Measurements from ENCODE around the gene SUMO4.

The SUMO4 gene

DNA sequence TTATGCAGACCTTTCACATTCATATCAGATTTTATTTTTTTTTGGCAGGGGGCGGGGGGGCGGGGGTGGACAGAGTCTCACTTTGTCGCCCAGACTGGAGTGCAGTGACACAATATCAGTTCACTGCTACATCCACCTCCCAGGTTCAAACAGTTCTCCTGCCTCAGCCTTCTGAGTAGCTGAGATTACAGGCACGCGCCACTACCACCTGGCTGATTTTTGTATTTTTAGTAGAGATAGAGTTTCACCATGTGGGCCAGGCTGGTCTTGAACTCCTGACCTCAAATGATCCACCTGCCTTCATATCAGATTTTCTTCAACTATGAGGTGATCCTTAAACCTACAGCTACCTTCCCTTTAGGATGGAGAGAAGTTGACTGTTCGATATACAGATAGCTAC, 8.0 kb upstream of the SUMO4 start:
- DNase-seq, result no peak

DNA sequence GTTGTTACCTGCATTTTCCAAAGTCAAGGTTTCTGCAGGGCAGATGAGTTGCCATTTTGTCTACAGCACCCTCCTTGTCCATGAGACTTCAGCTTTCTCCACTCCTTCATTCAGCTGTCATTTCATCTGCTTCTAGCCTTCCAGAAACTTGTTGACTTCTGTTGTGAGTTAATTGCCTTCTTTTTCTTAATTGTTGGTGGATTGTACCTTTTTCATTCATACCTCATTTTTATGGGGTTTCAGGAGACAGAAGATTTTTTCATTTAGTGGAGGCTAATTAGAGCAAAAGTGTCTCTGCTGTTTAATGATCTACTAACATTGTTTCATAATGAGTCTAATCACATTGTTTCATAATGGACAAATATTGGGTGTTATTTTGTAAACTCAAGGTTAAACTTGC, 7.5 kb upstream of the SUMO4 start:
- DNase-seq, result no peak

DNA sequence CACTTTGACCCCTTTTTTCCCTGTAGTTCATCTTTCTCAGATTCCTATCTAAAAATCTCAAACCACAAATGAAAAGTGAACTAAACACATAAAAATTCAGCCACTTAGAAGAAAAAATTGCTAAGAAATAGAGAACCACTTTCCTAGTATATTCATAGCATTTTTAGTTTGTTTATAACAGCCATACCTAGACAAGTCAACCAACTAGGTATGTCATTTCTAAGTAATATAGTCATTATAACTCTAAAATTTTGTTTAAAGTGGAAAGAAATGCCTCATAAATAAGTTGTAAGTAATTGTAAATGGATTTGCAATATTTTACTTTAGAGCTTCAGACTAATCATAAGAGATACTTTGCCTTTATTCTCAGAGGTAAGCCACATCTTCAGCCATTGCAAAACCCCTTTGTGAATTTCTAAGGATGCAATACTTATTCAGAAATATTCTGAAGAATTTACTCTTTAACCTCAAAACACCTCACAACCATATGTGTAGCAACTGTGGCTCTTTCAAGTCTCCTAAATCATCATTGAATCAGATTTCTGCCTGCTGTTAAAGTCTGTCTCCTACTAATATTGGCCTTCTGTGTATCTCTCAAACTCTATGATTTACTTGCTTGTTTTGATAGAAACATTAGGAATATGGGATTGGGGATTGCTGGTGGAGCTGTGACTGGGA, 6.9 kb upstream of the SUMO4 start:
- DNase-seq, result no peak

DNA sequence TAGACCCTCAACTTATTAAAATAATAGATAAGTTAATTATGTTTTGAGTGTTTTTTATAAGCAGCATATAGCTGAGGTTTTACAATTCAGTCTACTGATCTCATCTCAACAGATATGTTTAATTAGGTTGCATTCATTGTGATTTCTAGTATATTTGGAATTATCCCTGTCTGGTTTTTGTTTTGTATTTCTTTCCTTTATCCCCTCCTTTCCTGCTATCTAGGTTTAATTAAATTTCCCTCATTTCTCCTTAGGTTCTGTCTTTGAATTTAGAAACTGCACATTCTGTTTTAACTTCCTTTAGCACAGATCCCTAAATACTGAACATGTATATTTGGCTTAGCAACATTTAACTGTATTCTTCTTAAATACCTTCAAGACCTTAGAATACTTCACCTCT, 4.9 kb upstream of the SUMO4 start:
- DNase-seq, result no peak

DNA sequence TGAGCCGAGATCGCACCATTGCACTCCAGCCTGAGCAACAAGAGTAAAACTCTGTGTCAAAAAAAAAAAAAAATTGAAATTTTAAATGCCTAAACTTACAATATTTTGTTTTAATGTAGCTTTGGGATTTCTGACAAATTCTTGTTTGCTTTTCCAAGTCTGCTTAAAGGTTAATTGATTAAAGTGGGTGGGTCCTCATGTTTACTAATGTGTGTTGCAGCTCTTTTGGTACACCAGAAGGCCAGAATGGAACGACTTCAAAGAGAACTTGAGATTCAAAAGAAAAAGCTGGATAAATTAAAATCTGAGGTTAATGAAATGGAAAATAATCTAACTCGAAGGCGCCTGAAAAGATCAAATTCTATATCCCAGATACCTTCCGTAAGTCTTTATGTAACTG, 2.7 kb upstream of the SUMO4 start:
- no peak for DNase-seq

DNA sequence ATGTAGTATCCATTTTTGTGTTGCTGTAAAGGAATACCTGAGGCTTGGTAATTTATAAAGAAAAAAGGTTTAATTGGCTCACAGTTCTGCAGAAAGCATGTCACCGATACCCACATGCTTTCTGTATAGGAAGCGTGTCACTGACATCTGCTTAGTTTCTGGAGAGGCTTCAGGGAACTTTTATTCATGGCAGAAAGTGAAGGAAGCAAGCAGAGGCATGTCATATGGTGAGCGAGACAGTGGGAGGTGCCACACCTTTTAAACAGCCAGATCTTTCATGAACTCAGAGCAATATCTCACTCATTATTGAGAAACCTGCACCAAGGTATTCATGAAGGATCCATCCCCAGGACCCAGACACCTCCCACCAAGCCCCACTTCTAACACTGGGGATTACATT, 3.5 kb downstream of the SUMO4 start:
- no peak for DNase-seq

DNA sequence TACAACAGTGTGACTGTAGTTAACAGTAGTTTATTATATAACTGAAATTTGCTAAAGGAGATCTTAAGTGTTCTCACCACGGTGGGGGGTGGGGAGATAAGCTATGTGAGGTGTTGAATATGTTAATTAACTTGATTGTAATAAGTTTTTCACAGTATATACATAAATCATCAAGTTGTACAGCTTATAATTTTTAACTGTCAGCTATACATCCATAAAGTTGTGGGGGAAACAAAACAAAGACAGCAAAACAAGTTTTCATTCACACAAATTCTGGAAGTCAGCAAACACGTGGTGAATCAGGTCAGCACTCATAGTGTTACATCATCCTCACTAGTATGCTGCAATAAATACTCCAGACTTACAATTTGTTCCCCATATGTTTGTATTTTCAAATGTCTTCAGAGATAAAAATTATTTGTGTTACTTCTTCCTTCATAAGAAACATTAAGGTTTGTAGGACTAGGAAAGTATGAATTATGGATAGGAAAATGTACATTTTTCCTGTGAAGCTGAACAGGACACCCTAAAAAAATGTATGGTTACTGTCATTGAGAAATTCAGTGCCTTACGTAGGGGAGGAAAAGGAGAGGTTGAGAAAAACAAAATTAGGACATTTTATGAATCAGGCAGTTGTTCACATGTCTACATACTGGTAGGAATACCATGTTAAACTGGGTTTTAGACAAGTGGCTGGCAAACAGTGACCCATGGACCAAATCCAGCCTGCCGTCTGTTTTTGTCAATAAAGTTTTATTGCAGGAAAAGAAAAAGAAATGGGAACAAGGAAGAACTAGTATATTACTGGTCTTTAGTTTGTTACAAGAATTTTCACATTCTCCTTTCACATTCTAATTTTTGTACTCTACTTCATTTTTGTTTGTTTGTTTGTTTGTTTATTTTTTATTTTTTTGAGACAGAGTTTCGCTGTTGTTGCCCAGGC, 6.0 kb downstream of the SUMO4 start:
- no peak for DNase-seq

DNA sequence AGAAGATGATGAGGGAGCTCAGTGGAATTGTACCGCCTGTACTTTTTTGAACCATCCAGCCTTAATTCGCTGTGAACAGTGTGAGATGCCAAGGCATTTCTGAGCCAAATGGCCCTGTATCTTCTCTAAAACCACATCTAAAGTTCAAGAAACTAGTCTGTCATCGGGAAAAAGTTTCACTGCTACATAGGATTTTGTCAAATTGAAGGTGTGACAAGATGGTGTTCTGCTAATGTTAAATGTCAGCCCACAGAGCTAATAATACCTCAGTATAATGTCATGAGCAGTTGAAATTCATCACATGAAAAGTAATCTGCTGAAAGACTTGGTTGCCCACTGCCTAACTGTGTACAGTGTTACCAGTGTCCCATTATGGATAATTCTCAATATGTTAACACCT, 9.6 kb downstream of the SUMO4 start:
- no peak for DNase-seq

DNA sequence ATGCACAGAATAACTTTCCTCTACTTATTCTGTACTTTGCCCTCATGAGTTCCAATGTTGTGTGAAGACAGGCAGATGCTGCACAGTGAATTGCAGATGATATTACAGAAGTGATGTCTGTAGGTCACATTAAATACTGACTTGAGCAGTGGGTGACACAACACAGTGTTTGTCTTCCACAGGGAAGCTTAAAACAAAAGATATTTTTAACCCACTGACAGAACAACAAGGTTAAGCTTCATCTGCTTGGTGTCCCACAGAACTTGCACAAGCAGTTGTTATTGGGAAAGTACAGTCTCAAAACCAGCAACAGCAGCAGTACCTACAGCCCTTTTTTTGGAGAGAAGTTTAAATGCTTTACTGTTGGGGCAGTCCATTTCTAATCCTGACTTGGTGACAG, 10.5 kb downstream of the SUMO4 start:
- no peak for DNase-seq

DNA sequence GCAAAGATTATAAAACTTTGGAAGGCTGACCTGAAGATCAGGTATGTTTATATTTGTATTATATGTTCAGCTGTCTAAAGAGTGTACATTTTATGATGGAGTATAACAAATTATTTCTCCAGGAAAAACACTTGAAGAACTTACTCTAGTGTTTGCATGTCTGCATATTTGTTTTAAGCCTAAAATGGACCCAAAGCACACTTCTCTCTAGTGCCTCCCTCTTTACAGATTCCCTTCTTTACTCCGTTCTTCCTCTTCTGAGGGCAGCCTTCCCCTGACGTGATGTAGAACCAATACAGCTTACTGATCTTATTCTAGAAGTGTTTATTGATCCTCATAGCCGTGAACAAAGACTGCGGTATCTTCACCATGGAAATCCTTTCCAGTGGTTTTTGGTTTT, 13.9 kb downstream of the SUMO4 start:
- DNase-seq, result no peak

DNA sequence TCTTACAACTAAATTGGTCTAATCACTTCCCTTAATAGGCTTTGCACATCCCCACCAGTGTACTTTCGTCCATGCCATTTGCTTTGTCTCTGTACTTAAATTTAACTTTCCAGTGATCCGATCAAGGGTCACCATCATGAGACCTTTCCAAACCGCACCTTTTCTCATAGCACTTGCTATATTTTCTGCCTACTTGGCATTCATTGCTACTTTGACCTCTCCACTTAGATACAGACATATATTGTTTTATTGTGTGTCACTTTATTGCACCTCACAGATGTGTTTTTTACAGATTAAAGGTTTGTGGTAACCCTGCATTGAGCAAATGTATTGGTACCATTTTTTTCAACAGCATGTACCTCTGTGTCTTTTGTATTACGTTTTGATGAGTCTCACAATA, 14.8 kb downstream of the SUMO4 start:
- no peak for DNase-seq

DNA sequence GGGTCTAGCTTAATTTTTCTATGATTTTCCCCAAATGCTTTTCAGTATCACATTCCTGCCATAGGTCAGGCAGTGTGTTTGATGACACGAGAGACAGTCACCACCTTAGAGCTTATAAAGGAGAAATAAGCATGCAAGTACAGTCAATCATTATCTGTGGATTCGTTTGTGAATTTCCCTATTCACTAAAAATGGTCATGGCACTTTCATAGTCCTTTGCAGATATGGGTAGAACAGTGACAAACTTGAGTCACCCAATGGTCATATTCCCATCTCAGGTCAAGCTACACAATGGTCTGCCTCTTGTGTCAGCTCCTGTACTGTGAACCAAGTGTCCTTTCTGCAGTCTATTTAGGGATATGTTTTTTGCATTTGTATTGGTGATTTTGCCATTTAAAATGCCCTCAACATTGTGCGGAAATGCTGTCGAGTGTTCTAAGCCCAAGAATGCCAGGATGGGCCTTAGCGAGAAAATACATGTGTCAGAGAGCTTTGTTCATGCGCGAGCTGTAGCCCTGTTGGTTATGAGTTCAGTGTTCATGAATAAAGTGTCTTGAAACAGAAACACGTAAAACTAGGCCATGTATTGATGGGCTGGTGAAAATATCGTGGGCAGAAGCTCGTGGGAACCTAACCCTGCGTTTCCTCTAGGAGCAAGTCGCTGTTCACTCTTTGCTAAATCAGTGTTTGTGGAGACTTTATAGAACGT, 19.8 kb downstream of the SUMO4 start:
- DNase-seq, result no peak

DNA sequence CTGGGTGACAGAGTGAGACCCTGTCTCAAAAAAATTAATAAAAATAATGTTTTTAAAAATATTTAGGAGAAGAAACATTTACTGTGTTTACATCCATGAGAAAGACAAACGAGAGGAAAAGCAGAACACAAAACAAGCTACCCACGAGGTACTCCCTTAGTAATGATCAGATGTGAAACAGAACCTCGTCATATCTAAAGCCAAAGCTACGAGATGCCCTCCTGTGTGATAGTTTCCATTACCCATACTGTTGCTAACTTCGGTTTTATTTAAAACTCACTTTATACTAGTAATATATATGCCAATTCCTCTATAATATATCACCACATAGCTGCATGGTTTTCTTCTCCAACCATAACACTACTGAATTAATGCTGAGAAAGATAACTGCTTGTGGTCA, 21.1 kb downstream of the SUMO4 start:
- DNase-seq, result no peak

DNA sequence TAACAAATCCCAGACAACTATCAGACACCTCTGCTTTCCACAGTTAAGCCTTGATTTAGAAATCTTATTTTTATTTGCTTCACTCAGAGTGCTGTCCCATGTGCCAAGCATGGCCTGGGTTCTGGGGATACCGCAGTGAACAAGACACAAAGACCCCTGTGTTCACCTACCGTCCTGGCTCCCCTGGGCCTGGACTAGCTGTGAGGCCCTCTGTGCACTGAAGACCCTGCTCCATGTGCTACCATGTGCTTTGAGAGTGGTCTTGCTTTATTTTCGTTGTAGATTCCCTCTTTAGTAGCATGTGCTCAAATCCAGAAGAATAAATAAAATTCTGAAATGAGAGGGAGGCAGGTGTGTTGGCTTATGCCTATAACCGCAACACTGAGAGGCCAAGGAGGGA, 22.5 kb downstream of the SUMO4 start:
- no peak for DNase-seq

DNA sequence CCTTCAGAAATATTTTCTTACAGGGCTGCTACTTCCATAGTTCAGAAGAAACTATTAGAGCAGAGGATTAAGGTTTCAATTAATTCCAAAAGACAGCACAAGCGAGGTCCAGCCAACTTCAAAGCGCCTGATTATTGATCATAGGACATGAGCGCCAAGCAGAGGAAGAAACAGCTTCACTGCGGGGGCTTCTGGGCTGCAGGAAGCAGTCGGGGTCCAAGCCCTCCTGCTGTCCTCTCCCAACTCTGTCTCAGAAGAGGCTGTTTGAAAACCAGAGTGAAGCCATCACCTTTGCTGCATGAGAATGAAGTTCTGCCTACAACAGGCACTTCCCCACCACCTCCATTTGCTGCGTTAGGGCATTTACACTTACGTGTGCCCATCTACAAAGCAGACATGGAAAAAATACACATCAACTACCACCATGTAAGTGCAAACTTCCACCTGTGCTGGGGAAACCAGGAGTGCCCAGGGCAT, 23.9 kb downstream of the SUMO4 start:
- DNase-seq, result no peak

DNA sequence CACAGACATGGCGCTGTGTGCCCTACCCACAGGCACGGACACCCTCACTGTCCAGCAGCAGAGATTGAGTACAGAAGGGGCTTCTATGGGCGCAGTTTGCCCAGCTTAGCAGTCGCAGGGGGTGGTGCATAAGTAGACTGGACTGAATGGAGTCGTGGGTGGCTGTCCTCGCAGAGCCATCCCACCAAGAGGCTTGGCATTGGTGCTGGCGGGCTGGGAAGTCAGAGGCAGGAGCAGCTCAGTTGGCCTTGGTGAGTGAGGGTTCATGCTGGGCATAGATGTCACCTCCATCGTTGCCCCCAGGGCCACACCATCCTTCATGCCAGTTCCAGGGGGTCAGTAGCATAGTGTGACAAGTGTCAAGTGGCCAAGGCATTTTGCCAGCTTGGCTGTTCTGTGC, 25.2 kb downstream of the SUMO4 start:
- DNase-seq, result no peak

DNA sequence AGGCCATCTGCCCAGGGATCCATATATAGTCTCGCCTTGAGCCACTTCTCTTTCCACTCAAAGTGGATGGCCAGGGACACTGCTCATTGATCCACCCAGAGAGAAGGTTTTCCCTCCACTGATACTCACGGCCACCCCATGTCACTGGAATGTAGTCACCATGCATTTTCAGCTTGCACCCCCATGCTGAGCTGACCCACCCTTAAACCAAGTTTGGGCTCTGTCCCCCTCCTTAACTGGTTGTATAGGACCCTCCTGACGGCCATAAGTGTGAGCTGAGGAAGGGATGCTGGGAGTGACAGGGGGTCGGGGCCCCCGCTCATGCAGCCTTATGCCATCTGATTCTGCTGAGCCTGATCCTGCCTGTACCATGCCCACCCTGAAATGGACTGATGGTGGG, 25.7 kb downstream of the SUMO4 start:
- no peak for DNase-seq

DNA sequence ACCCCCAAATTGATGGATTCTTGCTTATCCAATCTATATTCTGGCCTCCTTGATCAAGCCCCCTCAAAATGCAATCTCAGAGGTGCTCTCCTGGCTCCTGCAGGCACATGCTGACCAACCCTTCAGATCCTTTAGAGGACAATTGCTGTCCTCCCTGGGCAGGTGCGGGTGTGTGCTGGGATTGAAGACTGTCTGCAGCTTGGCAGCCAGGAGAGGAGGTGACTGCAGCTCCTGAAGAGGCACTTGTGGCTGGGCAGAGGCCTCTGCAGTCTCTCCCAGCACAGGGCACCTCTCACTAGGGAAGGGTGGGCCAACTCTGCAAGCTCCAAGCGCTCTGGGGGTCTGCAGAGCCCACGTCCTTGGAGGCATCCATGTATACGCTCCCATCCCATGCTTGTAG, 28.5 kb downstream of the SUMO4 start:
- DNase-seq, result no peak

DNA sequence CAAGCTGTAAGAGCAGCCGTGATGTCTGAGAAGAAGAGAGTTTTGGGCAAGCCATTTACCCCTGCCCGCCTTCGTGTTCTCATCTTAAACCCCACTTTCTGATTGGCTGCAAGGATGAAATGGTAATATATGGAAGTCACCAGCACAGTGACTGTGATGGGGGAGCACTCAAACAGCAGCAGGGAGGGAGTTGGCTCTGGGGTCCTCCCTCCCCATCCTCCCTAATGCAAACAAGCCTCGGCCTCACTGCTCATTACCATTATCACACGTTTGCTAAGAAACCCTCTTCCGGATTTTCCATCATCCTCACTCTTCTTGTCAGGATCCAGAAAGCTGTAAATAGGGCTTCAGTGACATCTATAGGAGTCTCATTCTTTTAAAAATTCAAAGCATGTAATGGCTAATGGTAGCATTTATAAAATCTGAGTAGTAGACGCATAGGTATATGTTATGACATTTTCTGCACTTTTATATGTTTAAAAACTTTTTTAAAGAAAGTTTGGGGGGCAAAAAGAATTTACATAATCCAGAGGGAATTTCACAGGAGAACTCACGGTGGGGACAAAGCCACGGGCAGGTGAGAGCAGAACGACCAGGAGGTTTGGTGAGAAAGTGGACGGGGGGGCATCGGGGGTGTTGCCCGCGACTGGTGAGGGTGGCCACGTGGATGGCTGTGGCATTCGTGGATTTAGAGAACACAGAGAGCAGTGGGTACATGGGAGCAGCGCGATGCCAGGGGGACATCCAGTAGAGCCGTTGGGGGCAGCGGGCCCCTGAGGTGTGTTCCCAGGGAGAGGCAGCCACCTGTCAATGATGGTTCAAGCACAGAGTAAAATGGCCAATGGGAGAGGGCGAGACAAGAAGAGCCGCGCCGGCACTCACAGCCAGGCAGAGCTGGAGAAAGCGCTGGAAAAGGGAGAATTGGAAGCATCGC, 29.6 kb downstream of the SUMO4 start:
- no peak for DNase-seq

DNA sequence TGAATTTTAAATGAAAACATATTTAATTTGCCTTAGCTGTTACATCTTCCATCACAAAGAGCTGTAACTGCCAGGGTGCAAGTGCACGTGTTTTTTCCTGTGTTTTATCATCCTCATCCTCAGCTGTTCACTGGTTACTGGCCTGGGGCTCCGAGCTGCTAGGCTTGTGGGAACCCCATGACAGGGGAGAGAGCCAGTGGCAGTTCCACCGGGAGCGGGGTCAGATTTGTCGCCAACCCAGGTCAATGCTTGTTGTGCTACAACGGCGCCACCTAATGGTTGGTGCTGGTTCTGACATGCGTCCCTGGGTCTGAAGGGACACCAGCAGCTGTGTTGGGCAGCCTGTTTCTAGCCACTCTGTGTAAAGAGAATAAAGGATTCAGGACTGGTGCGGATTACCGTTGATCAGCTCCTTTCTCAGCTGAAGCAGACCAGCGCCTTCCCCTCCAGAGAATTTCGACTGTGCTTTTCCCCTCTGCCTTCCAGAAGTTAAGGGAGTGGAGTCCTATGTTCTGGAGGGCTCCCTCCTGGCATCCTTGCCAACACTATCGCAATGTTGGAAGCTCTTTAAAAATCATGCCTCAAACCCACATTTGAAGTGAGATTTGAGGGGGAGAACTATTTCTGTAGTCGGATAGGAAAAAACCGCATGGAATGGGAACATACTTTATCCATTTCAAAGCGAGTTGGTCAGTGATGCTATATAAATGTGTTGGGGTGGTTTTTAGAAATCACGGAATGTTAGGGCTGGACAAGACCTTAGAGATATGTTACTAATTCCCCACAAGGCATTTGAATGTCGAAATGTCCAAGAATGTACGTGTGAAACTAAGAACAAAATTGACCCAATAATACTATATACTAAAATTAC, 32.1 kb downstream of the SUMO4 start:
- DNase-seq, result peak; percentile 72

DNA sequence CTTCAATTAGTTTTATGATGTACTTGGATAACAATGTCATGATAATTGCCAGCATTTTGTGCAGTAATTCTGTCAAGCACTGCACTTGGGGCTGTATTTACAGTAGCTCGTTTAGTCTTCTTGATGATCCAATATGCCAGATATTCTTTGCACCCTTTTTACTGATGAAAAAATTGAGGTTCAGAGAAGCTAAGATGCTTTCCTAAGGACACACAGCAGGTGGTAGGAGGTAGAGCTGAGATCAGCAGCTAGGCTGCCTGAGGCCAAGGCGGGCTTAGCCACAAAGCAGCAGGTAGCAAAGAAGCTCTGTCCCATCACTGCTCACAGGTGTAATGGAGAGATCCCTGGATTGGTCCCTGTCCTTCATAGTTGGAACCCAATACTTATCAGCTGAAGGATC, 33.3 kb downstream of the SUMO4 start:
- DNase-seq, result no peak

DNA sequence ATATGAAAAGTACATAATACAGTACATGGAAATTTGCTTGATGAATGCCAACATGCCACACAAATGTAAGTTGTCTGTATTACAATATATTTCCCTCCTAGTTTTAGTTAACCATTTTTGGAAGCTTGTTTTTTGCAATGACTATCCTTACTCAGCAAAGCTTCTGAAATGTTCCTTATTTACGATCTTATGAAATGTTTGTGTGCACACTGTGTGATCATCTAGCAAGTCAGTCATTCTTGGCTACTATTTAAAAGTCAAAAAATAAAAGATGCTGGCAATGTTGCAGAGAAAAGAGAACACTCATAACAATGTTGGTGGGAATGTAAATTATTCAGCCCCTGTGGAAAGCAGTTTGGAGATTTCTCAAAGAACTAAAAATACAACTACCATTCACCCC, 33.8 kb downstream of the SUMO4 start:
- DNase-seq, result no peak

Data from DMS153 (cell line).